Calu3 (cell line): Measurements from ENCODE around the gene HNRNPD. TPM values are rescaled to one million over a fixed set of nuclear protein-coding genes. Genes with fewer than 3 reads are reported as not detected.

ENCODE experiments used
- Bru-seq: library from RNA; stranded (reverse); fragments of 400-500 nt; gene quantifications from one replicate; lab custom pipeline; 2021; lab: Mats Ljungman, UMichigan
- BruChase-seq, 2 experiments: library from RNA; stranded (reverse); fragments of 400-500 nt; gene quantifications; one replicate each; lab custom pipeline; 2021; lab: Mats Ljungman, UMichigan
- BruUV-seq: library from RNA; stranded (reverse); fragments of 400-500 nt; replicated peaks from 2 replicates; lab custom pipeline; 2021; lab: Mats Ljungman, UMichigan
- CTCF ChIA-PET: fragments of 300-600 bp; sonication (Branson Sonifier 250); formaldehyde crosslinking; loops from one replicate; lab custom pipeline; 2022; ENCODE audit warnings: antibody characterized with exemption; lab: Charles Lee
- DNase-seq: peaks from one replicate; pipeline ENCODE4 v3.0.0; 2022
- H3K27ac Mint-ChIP-seq: one replicate; pipeline ENCODE4 v1.8.0; 2022; ENCODE audit warnings: mixed read lengths; ENCODE audit not compliant: unreplicated experiment
- H3K27me3 Mint-ChIP-seq: one replicate; pipeline ENCODE4 v1.8.0; 2022; ENCODE audit warnings: mixed read lengths; ENCODE audit not compliant: unreplicated experiment
- H3K36me3 Mint-ChIP-seq: one replicate; pipeline ENCODE4 v1.8.0; 2022; ENCODE audit warnings: mild to moderate bottlenecking, moderate library complexity, mixed read lengths; ENCODE audit not compliant: insufficient read depth, unreplicated experiment
- H3K4me1 Mint-ChIP-seq: one replicate; pipeline ENCODE4 v1.8.0; 2022; ENCODE audit warnings: mild to moderate bottlenecking, low read depth, mixed read lengths; ENCODE audit not compliant: unreplicated experiment
- H3K4me3 Mint-ChIP-seq: one replicate; pipeline ENCODE4 v1.8.0; 2022; ENCODE audit warnings: mild to moderate bottlenecking, low read depth, moderate library complexity, mixed read lengths; ENCODE audit not compliant: unreplicated experiment
- H3K9me3 Mint-ChIP-seq: one replicate; pipeline ENCODE4 v1.8.0; 2022; ENCODE audit warnings: low read depth, mixed read lengths; ENCODE audit not compliant: unreplicated experiment
- intact Hi-C: fragments of 100-400 bp; cut with micrococcal nuclease; formaldehyde crosslinking; loops from one replicate; pipeline ENCODE4 v1.10.0; 2022; ENCODE audit not compliant: unreplicated experiment
- long read RNA-seq: library from polyadenylated mRNA; stranded (forward); transcript quantifications from one replicate; pipeline ENCODE4 v2.0.0, GENCODE V29; 2022
- total RNA-seq: library from RNA; stranded (reverse); gene quantifications from 2 replicates; pipeline ENCODE4 v1.2.3, GENCODE V29; 2022
- TF ChIP-seq, protein P1 (sequence below): fragments of 200-600 bp; IDR thresholded peaks from one replicate; pipeline ENCODE4 v1.8.0; 2022; ENCODE audit warnings: antibody characterized with exemption; ENCODE audit not compliant: unreplicated experiment

HNRNPD gene, protein sequence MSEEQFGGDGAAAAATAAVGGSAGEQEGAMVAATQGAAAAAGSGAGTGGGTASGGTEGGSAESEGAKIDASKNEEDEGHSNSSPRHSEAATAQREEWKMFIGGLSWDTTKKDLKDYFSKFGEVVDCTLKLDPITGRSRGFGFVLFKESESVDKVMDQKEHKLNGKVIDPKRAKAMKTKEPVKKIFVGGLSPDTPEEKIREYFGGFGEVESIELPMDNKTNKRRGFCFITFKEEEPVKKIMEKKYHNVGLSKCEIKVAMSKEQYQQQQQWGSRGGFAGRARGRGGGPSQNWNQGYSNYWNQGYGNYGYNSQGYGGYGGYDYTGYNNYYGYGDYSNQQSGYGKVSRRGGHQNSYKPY
- 241 and 272 TPM in 2 replicates for total RNA-seq
- percentile 99 among the genes with signal in this experiment for Bru-seq, nascent RNA
- BruChase-seq, experiment 1, labeled RNA remaining after a 6-hour chase, result percentile 98 among the genes with signal in this experiment
- BruChase-seq, experiment 2, labeled RNA remaining after a 2-hour chase, result percentile 98 among the genes with signal in this experiment
- long read RNA-seq, transcript HNRNPD-203 (8 exons, 1,585 nt), result major isoform, 190 of 529 reads
- long read RNA-seq, transcript HNRNPD-201 (9 exons, 3,033 nt), result minor isoform, 78 of 529 reads
- long read RNA-seq, transcript HNRNPD-202 (8 exons, 1,667 nt), result minor isoform, 16 of 529 reads
- long read RNA-seq, partial matches to known transcripts, result 197 of 529 reads
- long read RNA-seq, other reads (novel, unspliced or antisense), result 48 of 529 reads

DNA sequence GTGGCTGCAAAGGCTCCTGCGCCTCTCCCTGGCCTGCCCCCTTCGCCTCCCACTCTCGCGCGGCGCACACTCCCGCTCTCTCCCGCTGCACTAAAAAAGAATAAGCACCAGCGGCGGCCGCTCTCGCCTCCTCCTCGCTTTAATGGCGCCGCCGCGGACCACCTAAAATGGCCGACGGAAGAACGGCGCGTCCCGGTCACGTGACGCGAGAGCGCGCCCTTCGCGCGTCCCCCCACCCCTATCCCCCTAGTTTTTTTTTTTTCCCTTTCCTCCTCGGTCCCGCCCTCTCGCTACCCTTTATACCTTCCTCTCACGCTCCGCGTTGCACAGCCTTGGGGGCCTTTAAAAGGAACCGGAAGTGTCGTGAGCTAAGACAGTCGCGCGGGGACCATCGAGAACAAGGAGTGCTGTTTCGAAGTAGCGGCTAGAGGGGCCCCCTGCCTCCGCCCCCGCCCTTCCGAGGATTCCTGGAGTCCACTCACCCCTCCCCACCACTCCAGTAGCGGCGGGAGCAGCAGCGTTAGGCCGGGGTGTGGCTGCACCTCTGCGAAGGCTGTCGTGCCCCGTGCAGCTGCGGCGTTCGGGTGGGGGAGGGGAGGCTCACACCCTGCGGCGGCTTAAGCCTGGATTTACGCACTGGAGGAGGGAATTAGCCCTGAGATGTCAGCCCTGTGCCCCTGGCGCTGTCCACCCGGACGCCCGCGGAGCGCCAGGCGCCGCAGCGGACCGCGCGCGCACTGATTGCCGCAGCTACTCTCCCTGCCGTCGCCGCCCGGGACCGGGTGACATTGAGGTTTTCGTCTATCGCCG lies at the start of gene HNRNPD:
Gene HNRNPD (minus strand): TSS at position 176 of the 810 bp plus-strand sequence. CDS start 313 bp downstream, outside the sequence.
- Mint-ChIP-seq H3K4me3 (peak within 1 kb of the TSS; percentile 77), H3K27ac (peak within 1 kb of the TSS; percentile 91), H3K27me3 (no peaks in the 10 kb centered on the region), H3K36me3 (peaks cover 64% of the 10 kb centered on the region), H3K9me3 (no peaks in the 10 kb centered on the region), H3K4me1 (peaks cover 19% of the 10 kb centered on the region)
- no TSS peak for BruUV-seq
- peak; percentile 95 for DNase-seq
- intact Hi-C loops, result loop anchor here (2.0 to 10.0 kb wide), 3 partner anchors 21 to 521 kb away; partner anchors contain the start of gene SEC31A
- TF ChIP-seq, protein P1, sequence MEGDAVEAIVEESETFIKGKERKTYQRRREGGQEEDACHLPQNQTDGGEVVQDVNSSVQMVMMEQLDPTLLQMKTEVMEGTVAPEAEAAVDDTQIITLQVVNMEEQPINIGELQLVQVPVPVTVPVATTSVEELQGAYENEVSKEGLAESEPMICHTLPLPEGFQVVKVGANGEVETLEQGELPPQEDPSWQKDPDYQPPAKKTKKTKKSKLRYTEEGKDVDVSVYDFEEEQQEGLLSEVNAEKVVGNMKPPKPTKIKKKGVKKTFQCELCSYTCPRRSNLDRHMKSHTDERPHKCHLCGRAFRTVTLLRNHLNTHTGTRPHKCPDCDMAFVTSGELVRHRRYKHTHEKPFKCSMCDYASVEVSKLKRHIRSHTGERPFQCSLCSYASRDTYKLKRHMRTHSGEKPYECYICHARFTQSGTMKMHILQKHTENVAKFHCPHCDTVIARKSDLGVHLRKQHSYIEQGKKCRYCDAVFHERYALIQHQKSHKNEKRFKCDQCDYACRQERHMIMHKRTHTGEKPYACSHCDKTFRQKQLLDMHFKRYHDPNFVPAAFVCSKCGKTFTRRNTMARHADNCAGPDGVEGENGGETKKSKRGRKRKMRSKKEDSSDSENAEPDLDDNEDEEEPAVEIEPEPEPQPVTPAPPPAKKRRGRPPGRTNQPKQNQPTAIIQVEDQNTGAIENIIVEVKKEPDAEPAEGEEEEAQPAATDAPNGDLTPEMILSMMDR, result no peak
- CTCF ChIA-PET, result interaction anchor here (1.0 kb wide), 1 partner anchor 21 kb away, joined by 6 read pairs; no protein-coding TSS in a partner anchor

DNA sequence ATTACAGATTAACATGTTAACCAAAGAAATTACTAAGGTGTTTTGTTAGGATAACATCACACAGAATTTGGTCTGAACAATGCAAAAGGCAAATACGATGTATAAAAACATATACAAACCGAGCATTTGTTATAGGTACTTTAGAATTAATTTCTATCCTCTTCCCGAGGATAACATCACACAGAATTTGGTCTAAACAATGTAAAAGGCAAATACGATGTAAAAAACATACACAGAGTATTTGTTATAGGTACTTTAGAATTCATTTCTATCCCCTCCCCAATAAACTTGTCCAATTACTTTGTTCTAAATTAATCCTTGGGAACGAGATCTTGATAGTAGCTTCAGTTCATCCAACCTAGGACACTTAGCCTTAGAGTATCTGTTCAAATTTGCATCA lies 48.8 kb upstream of the HNRNPD start:
- Mint-ChIP-seq H3K4me3 (no peak overlapping the region), H3K27ac (peak overlapping the region; percentile 91), H3K4me1 (peaks cover 26% of the 10 kb centered on the region), H3K9me3 (no peaks in the 10 kb centered on the region), H3K27me3 (no peaks in the 10 kb centered on the region), H3K36me3 (peaks cover 56% of the 10 kb centered on the region)
- no TSS peak for BruUV-seq
- CTCF ChIA-PET, result no interaction called here
- intact Hi-C loops, result no loop called here
- DNase-seq, result no peak
- TF ChIP-seq, protein P1, result no peak

DNA sequence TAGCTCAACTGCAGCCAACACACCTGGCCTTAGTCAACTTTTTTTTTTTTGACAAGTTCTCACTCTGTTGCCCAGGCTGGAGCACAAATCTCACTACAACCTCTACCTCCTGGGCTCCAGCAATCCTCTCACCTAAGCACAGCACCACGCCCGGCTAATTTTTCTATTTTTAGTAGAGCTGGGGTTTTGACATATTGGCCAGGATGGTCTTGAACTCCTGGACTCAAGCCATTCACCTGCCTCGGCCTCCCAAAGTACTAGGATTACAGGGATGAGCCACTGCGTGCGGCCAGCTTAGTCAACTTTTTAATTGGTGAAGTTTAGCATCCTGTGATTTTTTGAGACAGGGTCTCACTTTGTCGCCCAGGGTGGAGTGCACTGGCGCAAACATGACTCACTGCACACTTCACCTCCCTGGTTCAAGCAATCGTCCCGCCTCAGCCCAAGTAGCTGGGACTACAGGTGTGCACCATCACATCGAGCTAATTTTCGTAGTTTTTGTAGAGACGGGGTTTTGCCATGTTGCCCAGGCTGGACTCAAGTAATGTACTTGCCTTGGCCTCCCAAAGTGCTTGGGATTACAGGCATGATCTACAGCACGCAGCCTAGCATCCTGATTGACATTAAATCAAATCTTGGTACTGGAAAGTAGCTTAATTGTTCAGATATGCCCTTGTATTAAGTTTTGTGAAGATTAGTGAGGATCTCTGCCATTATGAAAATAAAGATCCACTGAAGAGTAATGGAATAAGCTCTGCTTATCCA lies 48.2 kb upstream of the HNRNPD start:
- Mint-ChIP-seq H3K9me3 (no peaks in the 10 kb centered on the region), H3K27ac (peak overlapping the region; percentile 27), H3K27me3 (no peaks in the 10 kb centered on the region), H3K4me3 (no peak overlapping the region), H3K4me1 (peaks cover 20% of the 10 kb centered on the region), H3K36me3 (peaks cover 50% of the 10 kb centered on the region)
- intact Hi-C loops, result no loop called here
- CTCF ChIA-PET, result interaction anchor here (1.6 kb wide), 1 partner anchor 51 kb away, joined by 3 read pairs; no protein-coding TSS in a partner anchor
- no peak for DNase-seq
- BruUV-seq, result no TSS peak
- TF ChIP-seq, protein P1, result no peak
